Measurements from ENCODE around the gene C1QTNF4. TPM values are rescaled to one million over a fixed set of nuclear protein-coding genes. Genes with fewer than 3 reads are reported as not detected.

Gene C1QTNF4
- total and polyA plus RNA-seq, 2 of the 13 experiments (the other 11 are each of a cell fraction or from before 2014, with no cell fraction given) = not detected

GRCh38 chr11:47578524-47579494 is 15.4 kb downstream of the C1QTNF4 start, which contains the start of the genes KBTBD4 and NDUFS3 (continued):
- TF ChIP-seq ZBTB33 (CRISPR knock-in tag; IDR thresholded peaks at IDR 0.05) (peak; percentile 85), POGK (CRISPR knock-in tag; conservative IDR thresholded peaks at IDR 0.05) (peak; percentile 94), ZNF781 (CRISPR knock-in tag; IDR thresholded peaks at IDR 0.05; ENCODE audit: borderline replicate concordance, not compliant biosample characterization) (peak; percentile 49), HOXA5 (CRISPR knock-in tag; IDR thresholded peaks at IDR 0.05) (peak; percentile 85; the same call in 1 of the 2 replicates), CBX2 (IDR thresholded peaks at IDR 0.05; ENCODE audit: low read depth, low read length) (no peak), CBX2 (CRISPR knock-in tag; IDR thresholded peaks at IDR 0.05; ENCODE audit: low read depth) (no peak), ELF3 (CRISPR knock-in tag; IDR thresholded peaks at IDR 0.05) (peak; percentile 88), ZNF780A (CRISPR knock-in tag; IDR thresholded peaks at IDR 0.05) (peak; percentile 63; the same call in 1 of the 2 replicates), NCOA2 (CRISPR knock-in tag; IDR thresholded peaks at IDR 0.05) (peak; percentile 68; the same call in 1 of the 2 replicates), U2AF2 (IDR thresholded peaks at IDR 0.05; ENCODE audit: low read depth, low read length) (peak; percentile 58; the same call in 1 of the 2 replicates), DZIP1 (CRISPR knock-in tag; IDR thresholded peaks at IDR 0.05) (peak; percentile 61; the same call in 1 of the 2 replicates), BRD4 (CRISPR knock-in tag; IDR thresholded peaks at IDR 0.05) (peak; percentile 97), CHCHD3 (CRISPR knock-in tag; IDR thresholded peaks at IDR 0.05) (peak; percentile 62; the same call in 1 of the 2 replicates), MZF1 (CRISPR knock-in tag; IDR thresholded peaks at IDR 0.05; ENCODE audit: borderline replicate concordance) (no peak), EED (CRISPR knock-in tag; IDR thresholded peaks at IDR 0.05) (no peak), MAFG (CRISPR knock-in tag; IDR thresholded peaks at IDR 0.05) (no peak), JDP2 (CRISPR knock-in tag; IDR thresholded peaks at IDR 0.05; ENCODE audit: borderline replicate concordance) (no peak)
- TF ChIP-seq, protein P1, sequence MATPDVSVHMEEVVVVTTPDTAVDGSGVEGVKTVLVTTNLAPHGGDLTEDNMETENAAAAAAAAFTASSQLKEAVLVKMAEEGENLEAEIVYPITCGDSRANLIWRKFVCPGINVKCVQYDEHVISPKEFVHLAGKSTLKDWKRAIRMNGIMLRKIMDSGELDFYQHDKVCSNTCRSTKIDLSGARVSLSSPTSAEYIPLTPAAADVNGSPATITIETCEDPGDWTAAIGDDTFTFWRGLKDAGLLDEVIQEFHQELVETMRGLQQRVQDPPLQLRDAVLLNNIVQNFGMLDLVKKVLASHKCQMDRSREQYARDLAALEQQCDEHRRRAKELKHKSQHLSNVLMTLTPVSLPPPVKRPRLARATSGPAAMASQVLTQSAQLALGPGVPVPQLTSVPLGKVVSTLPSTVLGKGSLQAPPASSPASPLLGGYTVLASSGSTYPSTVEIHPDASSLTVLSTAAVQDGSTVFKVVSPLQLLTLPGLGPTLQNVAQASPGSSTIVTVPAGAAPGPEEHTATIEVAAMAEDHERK (CRISPR knock-in tag; IDR thresholded peaks at IDR 0.05; ENCODE audit: low read depth) = peak; percentile 31; the same call in 1 of the 2 replicates
